HEK293T (cell line): ENCODE data around the gene B9D2.

Experiments
- BHLHE40 ChIP-seq: fragments of 450-650 bp; IDR thresholded peaks from 2 replicates; pipeline ENCODE4 v1.6.1; 2016; ENCODE audit warnings: mild to moderate bottlenecking, moderate library complexity, borderline replicate concordance
- ELF4 ChIP-seq: fragments of 450-650 bp; IDR thresholded peaks from 2 replicates; pipeline ENCODE4 v1.6.1; 2017; ENCODE audit warnings: antibody characterized with exemption
- FOXA1 ChIP-seq: fragments of 450-650 bp; IDR thresholded peaks from 2 replicates; pipeline ENCODE4 v1.6.1; 2016; ENCODE audit warnings: mild to moderate bottlenecking
- FOXK2 ChIP-seq: fragments of 450-650 bp; IDR thresholded peaks from 2 replicates; pipeline ENCODE4 v1.6.1; 2016; ENCODE audit warnings: mild to moderate bottlenecking
- FOXM1 ChIP-seq: fragments of 450-650 bp; IDR thresholded peaks from 2 replicates; pipeline ENCODE4 v1.6.1; 2017; ENCODE audit warnings: mild to moderate bottlenecking, borderline replicate concordance
- HDGF ChIP-seq: fragments of 450-650 bp; IDR thresholded peaks from 2 replicates; pipeline ENCODE4 v1.6.1; 2017; ENCODE audit warnings: antibody characterized with exemption, borderline replicate concordance
- L3MBTL2 ChIP-seq: fragments of 450-650 bp; conservative IDR thresholded peaks from 2 replicates; pipeline ENCODE4 v1.6.1; 2016; ENCODE audit warnings: mild to moderate bottlenecking
- LEF1 ChIP-seq: fragments of 450-650 bp; IDR thresholded peaks from 2 replicates; pipeline ENCODE4 v1.6.1; 2017; ENCODE audit warnings: mild to moderate bottlenecking, borderline replicate concordance
- NFRKB ChIP-seq: fragments of 450-650 bp; IDR thresholded peaks from 2 replicates; pipeline ENCODE4 v1.6.1; 2016; ENCODE audit warnings: mild to moderate bottlenecking, moderate library complexity
- SP1 ChIP-seq: fragments of 450-650 bp; IDR thresholded peaks from 2 replicates; pipeline ENCODE4 v1.6.1; 2017
- SUZ12 ChIP-seq: fragments of 450-650 bp; IDR thresholded peaks from 2 replicates; pipeline ENCODE4 v1.6.1; 2016; ENCODE audit warnings: mild to moderate bottlenecking
- TARDBP ChIP-seq: fragments of 450-650 bp; IDR thresholded peaks from 2 replicates; pipeline ENCODE4 v1.6.1; 2016
- ZNF384 ChIP-seq: fragments of 450-650 bp; IDR thresholded peaks from 2 replicates; pipeline ENCODE4 v1.6.1; 2016

GRCh38 chr19:41321600-41322270 is 42.2 kb downstream of the B9D2 start:
- TF ChIP-seq SUZ12 (no peak), FOXA1 (no peak), NFRKB (no peak), L3MBTL2 (no peak), FOXK2 (no peak), ZNF384 (no peak), TARDBP (no peak), FOXM1 (no peak), SP1 (no peak), BHLHE40 (no peak), HDGF (no peak), ELF4 (no peak), LEF1 (no peak)
